Duodenal mucosa (tissue), 2 donors: Measurements from ENCODE around the gene GABBR1.
"Not testable (repeated sequence)": the region's sequence is repeated elsewhere in the genome, so short reads cannot be mapped to it uniquely, and the experiment has no call there.

ENCODE experiments used
- H3K27ac ChIP-seq: one replicate; pipeline ENCODE4 v1.7.0; 2013; ENCODE audit warnings: low read depth, low read length
- H3K27me3 ChIP-seq, 2 donors: one replicate each; pipeline ENCODE4 v1.7.0; 2013; ENCODE audit warnings: low read length in 2 of 2, control low read depth in 1 of 2; ENCODE audit not compliant: insufficient read depth in 2 of 2, control insufficient read depth in 1 of 2
- H3K36me3 ChIP-seq, 2 donors: one replicate each; pipeline ENCODE4 v1.7.0; 2013; ENCODE audit warnings: low read length in 2 of 2, control low read depth in 1 of 2; ENCODE audit not compliant: insufficient read depth in 2 of 2, control insufficient read depth in 1 of 2
- H3K4me1 ChIP-seq, 2 donors: one replicate each; pipeline ENCODE4 v1.7.0; 2013; ENCODE audit warnings: low read length in 2 of 2, control low read depth in 1 of 2; ENCODE audit not compliant: insufficient read depth in 2 of 2, control insufficient read depth in 1 of 2
- H3K4me3 ChIP-seq, 2 donors: one replicate each; pipeline ENCODE4 v1.7.0; 2013; ENCODE audit warnings: low read length in 2 of 2, low read depth in 1 of 2
- H3K9ac ChIP-seq, 2 donors: one replicate each; pipeline ENCODE4 v1.7.0; 2013; ENCODE audit warnings: low read length in 2 of 2, low read depth in 1 of 2
- H3K9me3 ChIP-seq, 2 donors: one replicate each; pipeline ENCODE4 v1.7.0; 2013; ENCODE audit warnings: low read length in 2 of 2, control low read depth in 1 of 2; ENCODE audit not compliant: control insufficient read depth in 1 of 2

The GABBR1 gene

DNA sequence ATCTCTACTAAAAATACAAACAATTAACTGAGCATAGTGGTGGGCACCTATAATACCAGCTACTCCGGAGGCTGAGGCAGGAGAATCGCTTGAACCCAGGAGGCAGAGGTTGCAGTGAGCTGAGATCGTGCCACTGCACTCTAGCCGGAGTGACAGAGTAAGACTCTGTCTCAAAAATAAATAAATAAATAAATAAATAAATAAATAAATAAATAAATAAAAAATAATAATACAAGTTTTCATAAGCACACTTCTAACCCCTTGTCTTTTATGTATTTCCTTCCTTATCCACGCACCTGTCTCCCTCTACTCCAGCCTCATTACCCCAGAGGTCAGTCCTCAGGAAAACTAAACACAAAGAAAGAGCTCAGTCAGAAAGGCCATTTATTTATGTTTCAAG is 39.1 kb upstream of the GABBR1 start:
- H3K27me3 ChIP-seq, H3K36me3 ChIP-seq, H3K27ac ChIP-seq, H3K4me1 ChIP-seq, H3K9ac ChIP-seq, H3K4me3 ChIP-seq, H3K9me3 ChIP-seq: not testable (repeated sequence)

DNA sequence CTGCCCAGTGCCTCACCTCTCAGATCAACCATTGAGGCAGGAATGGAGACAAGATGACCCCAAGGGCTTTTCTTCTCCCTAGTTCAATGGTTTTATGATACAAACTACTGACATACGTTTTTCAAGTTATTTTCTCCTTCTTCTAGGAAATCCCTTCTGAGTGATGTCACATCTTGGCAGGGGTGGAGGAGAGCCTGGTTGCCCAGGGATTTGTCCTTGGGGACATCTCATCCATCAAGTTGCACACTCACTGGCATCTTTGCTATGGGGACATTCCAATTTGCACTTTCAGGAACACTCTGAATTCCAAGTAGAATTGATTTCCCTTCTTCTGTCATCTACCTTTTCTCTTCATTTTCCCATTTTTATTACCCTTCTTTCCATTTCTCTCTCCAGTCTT is 38.0 kb upstream of the GABBR1 start:
- Histone ChIP-seq H3K36me3 (no peaks in the 10 kb centered on the region), H3K9ac (no peak overlapping the region), H3K4me3 (no peak overlapping the region), H3K9me3 (no peaks in the 10 kb centered on the region), H3K27me3 (peaks cover 4% of the 10 kb centered on the region in 2 donors), H3K27ac (no peak overlapping the region), H3K4me1 (no peaks in the 10 kb centered on the region)

DNA sequence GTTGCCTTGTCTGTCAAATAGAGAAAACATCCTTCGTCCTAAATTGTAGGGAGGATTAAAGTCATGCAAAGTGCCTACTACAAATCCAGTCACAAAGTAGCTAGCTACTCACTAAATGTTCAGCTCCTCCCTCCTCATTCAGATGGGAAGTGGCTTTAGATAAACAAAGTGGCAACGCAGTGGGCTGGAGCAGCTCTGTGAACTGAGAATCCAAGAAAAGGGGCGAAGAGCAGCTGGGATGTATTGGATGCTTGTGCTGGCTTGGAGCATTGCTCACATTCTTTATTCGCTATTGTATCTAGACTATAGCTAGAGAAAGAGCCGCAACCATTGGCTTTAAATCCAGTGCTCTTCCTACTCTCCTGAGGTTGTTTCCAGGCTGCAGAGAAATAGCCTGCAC is 34.2 kb upstream of the GABBR1 start:
- H3K9me3 ChIP-seq = no peaks in the 10 kb centered on the region
- peaks cover 4% of the 10 kb centered on the region in 2 donors for H3K27me3 ChIP-seq
- no peak overlapping the region for H3K9ac ChIP-seq
- no peaks in the 10 kb centered on the region for H3K36me3 ChIP-seq
- H3K4me1 ChIP-seq = no peaks in the 10 kb centered on the region
- H3K4me3 ChIP-seq = no peak overlapping the region
- no peak overlapping the region for H3K27ac ChIP-seq

DNA sequence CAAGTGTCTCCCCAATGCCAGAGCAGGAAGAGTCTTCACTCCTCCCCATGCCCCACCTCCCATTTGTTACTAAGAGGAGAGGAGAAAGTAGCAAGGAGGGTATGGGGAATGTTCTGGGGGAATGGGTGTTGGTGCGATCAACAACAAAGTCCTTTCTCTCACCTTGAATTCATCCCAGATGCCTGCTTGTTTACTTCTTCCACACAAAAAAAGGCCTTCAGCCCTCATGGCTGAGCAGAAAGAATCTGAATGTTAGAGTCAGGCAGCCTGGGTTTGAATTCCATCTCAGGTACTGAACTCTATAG is 33.8 kb upstream of the GABBR1 start:
- H3K4me1 ChIP-seq = no peaks in the 10 kb centered on the region
- H3K9ac ChIP-seq = no peak overlapping the region
- no peaks in the 10 kb centered on the region for H3K36me3 ChIP-seq
- H3K27me3 ChIP-seq = peaks cover 4% of the 10 kb centered on the region in 2 donors
- H3K4me3 ChIP-seq = no peak overlapping the region
- H3K9me3 ChIP-seq = no peaks in the 10 kb centered on the region
- no peak overlapping the region for H3K27ac ChIP-seq

DNA sequence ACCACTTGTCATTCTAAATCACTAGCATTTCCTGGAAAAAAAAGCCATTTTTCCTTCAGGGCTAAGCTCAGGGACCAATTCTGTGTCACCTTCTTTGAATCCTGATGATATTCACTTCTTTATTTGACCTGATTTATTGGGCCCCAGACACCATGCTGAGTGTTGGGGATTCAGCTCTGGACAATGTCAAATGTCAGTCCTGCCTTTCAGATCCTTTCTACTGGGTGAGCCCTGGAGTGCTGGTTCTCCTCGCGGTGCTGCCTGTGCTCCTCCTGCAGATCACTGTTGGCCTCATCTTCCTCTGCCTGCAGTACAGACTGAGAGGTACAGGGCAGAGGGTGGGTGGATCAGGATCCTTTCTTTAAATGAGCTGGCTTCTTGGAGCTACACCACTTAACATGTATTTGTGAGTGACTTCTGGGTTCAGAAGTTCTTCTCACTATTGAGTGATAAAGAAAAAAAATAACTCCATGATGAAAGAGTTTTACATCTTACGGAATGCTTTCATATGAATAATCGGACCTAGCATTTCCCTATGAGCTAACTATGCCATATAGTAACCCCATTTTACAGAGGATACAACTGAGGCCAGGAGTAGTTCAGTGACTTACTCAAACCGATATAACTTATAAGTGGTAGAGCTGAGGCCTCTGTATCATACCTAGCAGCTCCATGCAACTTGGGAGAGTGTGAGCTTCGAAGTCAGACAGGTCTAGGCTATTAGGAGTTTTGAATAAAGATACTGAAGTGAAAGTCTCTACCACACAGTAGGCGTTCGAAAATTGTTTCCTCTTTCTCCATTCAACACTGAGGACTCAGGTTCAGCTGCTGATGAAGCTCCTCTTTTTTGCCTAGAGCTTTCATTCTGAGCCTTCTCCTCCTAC is 33.2 kb upstream of the GABBR1 start:
- Histone ChIP-seq H3K9ac (no peak overlapping the region), H3K27ac (no peak overlapping the region), H3K4me3 (no peak overlapping the region), H3K9me3 (no peaks in the 10 kb centered on the region), H3K36me3 (no peaks in the 10 kb centered on the region), H3K27me3 (peaks cover 1 to 4% of the 10 kb centered on the region in 2 donors), H3K4me1 (no peaks in the 10 kb centered on the region)

DNA sequence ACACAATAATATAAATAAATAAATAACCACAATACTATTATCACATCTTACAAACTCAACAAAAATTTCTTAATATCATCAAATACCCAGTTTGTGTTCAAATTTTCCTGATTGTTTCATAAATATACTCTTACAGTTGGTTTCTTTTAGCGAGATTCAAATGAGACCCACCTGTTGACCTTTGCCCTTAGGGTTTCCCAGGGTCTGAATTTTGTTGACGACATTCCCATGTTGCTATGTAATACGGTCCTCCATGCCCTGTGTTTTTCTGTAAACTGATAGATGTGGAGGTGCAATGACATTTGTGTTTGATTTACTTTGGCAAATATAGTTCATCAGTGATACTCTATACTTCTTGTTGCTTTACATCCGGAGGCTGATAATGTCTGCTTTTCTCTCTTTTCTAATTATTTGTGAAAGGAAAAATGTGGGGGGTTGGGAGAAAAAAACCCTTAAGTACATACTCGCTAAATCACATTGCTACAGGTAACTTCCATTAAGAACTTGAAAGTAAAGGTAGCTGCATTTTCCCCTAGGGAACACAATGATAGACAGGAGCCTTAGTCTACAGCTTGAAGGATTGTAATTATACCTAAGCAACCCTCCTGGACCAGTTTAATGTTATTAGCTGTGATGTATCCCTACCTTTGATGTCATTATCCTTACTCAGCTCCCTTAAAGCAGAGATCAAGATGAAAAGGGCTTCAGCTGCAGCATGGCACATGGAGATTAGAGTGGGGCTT is 30.5 kb upstream of the GABBR1 start:
- Histone ChIP-seq H3K9me3 (no peaks in the 10 kb centered on the region), H3K4me3 (no peak overlapping the region), H3K27ac (no peak overlapping the region), H3K36me3 (no peaks in the 10 kb centered on the region), H3K27me3 (peaks cover 0 to 2% of the 10 kb centered on the region in 2 donors), H3K4me1 (no peaks in the 10 kb centered on the region), H3K9ac (no peak overlapping the region)

DNA sequence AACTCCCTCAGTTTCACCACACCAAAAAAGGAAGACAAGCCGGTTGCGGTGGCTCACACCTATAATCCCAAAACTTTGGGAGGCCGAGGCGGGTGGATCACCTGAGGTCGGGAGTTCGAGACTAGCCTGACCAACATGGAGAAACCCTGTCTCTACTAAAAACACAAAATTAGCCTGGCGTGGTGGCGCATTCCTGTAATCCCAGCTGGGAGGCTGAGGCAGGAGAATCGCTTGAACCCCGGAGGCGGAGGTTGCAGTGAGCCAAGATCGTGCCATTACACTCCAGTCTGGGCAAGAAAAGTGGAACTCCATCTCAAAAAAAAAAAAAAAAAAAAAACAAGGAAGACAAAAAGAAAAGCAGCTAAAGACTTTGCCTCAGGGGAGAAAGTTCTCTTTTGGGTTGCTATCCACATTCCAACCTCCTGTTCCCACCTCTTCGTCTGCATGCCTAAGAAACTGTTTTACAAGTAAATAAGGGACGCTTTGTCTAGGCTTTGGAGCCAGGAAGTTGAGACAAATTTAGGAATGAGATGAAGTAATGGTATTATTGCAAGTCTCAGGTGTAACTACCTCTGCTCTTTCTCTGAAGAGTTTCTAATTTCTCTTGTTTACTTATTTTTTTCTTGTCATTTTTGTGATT is 28.6 kb upstream of the GABBR1 start:
- H3K9ac ChIP-seq, H3K27ac ChIP-seq, H3K27me3 ChIP-seq, H3K36me3 ChIP-seq, H3K4me3 ChIP-seq, H3K9me3 ChIP-seq, H3K4me1 ChIP-seq: not testable (repeated sequence)

DNA sequence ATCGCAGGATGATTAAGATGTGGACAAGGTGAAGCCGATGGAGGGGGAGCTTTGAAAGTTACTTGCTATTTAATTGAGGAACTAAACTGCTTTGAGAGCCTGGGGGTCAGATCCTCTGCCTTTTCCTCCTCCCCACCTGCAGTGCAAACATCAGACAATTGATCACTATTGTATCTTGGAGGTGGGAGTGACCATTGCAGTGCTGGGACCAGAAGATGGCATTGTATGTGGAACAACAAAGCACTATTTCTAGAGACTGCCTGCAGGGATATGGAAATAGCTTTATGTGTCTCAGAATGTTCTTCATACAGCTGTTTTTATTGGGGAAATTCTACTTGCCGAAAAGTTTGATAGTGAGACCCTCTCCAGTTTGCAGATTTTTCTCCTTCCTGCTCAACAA is 28.1 kb upstream of the GABBR1 start:
- H3K4me3 ChIP-seq = no peak overlapping the region
- H3K27ac ChIP-seq = no peak overlapping the region
- no peaks in the 10 kb centered on the region for H3K9me3 ChIP-seq
- H3K27me3 ChIP-seq = peaks cover 0 to 8% of the 10 kb centered on the region in 2 donors
- H3K4me1 ChIP-seq = no peaks in the 10 kb centered on the region
- no peak overlapping the region for H3K9ac ChIP-seq
- no peaks in the 10 kb centered on the region for H3K36me3 ChIP-seq

DNA sequence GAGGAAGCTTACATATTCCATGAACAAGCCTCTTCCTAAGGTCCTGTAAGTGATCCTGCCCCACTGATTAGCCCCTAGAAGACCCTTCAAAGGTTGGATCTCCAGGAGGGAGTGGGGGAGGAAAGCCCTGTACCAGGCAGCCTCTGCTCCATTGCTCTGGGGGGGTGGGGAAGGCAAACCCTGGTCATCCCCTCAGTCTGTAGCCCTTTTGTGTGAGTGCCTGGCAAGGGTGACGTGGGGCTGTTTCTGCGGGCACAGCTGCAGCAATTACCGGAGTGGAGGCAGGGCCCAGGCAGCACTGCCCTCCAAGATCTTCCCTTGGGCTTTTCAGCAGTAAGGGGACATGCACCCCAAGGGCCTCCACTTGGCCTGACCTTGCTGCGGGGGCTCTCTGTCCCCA is 23.8 kb upstream of the GABBR1 start, which contains the start of gene MOG:
Gene MOG (plus strand): TSS at position 295 of the 400 bp plus-strand sequence. CDS start 118 bp downstream, outside the sequence.
- Histone ChIP-seq H3K4me3 (no peak within 1 kb of the TSS), H3K9me3 (no peaks in the 10 kb centered on the region), H3K36me3 (no peaks in the 10 kb centered on the region), H3K27me3 (peaks cover 7 to 8% of the 10 kb centered on the region in 2 donors), H3K9ac (no peak within 1 kb of the TSS), H3K27ac (no peak within 1 kb of the TSS), H3K4me1 (no peaks in the 10 kb centered on the region)

DNA sequence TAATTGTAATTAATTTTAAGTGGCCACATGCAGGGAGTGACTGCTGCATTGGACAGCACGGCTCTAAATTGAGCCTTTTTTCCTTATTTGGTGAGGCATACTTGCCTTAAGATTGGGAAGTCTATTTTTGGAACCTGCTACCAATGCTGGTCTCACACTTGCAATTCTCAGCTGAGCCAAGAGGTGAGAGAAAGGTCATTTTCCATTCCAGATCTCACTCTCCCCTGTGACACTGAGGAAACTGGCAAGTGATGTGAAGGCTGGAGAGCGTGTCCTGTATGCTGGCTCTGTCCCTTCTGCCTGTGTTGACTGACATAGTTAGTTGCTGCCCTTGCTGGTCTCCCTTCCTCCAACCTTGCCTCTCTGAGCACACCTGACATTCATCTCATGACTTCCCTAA is 23.2 kb upstream of the GABBR1 start:
- Histone ChIP-seq H3K9me3 (no peaks in the 10 kb centered on the region), H3K4me3 (no peak overlapping the region), H3K4me1 (no peaks in the 10 kb centered on the region), H3K9ac (no peak overlapping the region), H3K27ac (no peak overlapping the region), H3K36me3 (no peaks in the 10 kb centered on the region), H3K27me3 (peaks cover 7 to 8% of the 10 kb centered on the region in 2 donors)
